Mucosa of gallbladder (tissue), 1 donor: Measurements from ENCODE around the gene ITFG1. TPM values are rescaled to one million over a fixed set of nuclear protein-coding genes. Genes with fewer than 3 reads are reported as not detected.
"Not testable (repeated sequence)": the region's sequence is repeated elsewhere in the genome, so short reads cannot be mapped to it uniquely, and the experiment has no call there.

Source experiments
- DNase-seq: peaks from one replicate; pipeline ENCODE4 v3.0.0-alpha.2; 2020; ENCODE audit warnings: low spot score
- total RNA-seq: library from RNA; stranded (reverse); gene quantifications from one replicate; pipeline ENCODE4 v1.2.1, GENCODE V29; 2021
- donor health status: DM: no; HTN: no; CAD: no.

ITFG1 gene
- total RNA-seq, 1 donor from 2014 or later = 68.7 TPM

DNA sequence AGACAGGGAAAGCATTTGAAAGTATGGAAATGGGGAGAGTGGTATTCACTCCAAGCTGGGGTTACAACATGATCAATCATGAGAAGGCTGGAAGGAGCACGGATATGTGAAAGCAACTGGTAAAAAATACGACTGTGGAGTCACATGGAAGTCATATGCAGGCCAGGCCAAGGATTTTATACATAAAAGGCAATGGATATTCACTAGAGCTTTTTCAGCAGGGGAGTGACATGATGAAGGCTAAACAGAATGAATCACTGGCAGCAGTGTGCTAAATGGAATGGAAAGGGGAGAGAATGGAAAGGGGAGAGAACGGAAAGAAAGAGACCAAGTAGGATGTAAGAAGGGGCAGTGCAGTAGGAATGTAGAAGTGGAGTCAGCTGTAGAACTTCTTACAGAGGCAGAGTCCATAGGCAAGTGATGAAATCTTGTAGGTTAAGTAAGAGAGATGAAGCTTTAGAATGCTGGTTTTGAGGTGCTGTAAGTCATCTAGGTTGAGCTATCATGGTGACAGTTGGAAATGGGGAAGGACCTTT lies 304.1 kb downstream of the ITFG1 start:
- no peak for DNase-seq

DNA sequence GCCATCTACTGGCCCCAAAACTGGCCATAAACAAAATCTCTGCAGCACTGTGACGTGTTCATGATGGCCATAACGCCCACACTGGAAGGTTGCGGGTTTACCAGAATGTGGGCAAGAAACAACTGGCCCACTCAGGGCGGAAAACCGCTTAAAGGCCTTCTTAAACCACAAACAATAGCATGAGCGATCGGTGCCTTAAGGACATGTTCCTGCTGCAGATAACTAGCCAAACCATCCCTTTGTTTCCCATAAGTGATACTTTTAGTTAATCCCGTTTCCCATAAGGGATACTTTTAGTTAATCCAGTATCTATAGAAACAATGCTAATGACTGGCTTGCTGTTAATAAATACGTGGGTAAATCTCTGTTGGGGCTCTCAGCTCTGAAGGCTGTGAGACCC lies 308.4 kb downstream of the ITFG1 start:
- not testable (repeated sequence) for DNase-seq

DNA sequence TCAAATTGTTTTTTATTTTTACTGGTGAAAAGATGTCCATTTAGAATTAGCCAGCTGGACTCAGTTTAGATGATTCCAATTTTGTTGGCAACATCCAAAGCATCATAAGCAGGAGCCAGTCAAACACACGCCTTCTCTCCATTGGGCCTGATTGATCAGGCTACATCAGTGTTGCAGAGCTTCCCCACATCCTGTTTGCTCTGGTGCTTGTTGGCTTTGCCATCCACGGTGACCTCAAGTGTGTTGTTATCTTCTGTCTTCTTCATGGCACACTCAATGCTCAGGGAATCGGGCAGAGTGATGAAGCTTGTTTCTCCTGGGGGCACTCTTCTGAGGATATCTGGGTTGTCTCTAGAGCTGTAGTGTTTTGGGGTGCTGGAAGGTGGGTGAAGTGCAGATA lies 310.8 kb downstream of the ITFG1 start:
- no peak for DNase-seq

DNA sequence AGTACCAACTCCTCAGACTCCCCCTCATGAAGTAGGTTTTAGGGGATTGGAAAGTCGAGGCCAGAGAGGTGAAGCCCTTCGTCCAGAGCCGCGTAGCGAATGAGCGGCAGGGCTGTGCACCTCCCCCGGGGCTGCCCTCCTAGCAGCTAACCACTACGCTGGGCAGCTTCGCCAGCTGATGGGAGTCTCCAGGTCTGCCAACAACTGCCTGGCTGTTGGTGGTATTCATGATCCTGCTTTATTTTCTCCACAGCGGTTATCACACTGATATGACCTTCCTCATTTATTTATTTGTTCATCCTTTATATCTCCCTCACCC lies 316.3 kb downstream of the ITFG1 start:
- DNase-seq = no peak

DNA sequence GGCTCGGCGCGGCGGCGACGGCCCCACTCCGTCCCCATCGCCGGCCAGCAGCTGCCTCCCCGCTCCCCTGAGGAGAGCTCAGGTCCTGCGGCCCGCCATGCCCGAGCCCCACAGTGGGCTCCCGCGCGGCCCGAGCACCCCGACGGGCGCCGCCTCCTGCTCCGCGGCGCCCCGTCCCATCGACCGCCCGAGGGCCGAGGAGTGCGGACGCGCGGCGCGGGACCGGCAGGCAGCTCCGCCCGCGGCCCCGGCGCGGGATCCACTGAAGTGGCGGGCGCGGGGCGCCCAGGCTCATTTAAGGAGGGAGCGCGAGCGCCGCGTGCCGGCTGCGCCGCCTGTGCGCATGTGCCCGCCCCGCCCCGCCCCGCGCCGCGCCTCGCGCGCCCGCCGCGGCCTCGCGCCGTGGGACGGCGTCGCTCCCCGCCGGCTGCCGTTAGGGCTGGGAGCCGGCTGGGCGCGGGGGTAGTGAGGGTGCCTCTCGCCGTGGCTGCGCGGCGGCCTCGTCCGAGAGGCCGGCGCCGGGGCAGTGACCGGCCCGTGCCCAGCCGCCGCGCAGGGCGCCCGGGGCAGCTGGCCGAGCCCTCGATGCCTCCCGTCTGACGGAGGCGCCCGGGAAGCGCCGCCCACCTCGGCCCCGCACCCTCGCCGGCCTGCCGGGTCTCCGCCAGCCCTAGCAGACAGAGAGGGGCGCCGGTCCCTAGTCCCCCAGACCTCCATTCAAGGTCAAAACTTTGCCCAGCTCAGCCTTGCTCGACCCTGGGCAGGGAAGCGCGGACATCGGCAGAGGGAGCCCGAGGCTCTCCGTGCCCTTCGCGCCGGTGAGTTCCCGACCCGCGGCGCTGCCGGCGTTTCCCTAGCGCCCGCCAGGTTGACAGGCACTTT lies 316.9 kb downstream of the ITFG1 start, which contains the start of gene NETO2:
Gene NETO2 (minus strand): TSS at position 269 of the 882 bp plus-strand sequence. CDS start 333 bp downstream, outside the sequence.
- DNase-seq = peak; percentile 55

DNA sequence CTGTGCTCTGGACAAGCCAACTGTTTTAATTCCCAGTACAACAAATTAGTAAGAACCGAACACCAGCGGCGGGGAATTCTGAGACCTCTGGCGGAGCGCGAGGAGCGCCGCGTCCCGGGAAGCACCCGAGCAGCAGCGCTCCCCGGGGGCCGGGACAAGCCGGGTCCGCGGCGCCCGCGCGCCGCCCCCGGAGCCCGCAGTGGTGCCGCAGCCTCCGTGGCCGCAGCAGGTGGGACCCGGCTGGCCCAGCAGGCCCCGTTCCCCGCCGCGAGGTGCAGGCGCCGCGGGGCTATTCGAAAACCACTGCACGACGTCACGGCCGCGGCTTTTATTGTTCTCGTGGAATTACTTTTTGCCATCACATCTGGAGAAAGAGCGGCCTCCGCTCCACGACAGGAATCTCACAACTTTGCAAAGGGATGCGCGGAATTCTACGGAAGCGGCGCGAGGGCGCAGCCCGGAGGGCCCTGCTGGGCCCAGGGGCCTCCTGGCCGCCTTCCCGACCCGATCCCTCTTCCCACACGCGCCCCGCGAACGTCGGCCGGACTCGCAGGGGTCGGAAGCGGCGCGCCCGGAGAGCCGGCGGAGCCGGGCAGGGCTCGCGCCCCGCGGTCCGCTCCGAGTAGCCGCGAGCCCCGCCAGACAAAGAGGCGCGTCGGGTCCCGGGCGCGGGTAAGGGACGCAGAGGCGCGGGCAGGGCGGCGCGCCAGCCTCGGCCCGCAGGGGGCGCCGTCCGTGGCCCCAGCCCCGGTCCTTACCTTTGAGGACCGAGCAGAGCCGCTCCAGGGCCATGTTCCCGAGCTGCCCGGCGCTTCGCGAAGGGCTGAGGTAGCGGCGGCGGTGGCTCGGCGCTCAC lies 317.8 kb downstream of the ITFG1 start:
- DNase-seq = peak; percentile 52

DNA sequence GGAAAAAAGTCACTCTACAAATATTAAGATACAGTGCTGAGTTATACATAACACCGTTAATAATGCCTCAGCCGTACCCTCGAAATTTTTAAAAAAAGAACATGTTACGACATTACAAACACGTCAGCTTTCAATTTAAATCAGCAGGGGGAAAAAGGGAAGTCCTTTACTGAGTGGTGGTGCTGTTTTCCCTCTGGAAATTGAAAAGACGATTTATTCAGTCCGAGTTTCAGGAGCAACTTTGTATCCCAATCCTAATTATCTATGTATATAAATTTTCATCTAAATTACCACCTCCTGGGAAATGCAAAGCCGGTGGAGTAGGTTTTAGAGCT lies 318.4 kb downstream of the ITFG1 start:
- no peak for DNase-seq

DNA sequence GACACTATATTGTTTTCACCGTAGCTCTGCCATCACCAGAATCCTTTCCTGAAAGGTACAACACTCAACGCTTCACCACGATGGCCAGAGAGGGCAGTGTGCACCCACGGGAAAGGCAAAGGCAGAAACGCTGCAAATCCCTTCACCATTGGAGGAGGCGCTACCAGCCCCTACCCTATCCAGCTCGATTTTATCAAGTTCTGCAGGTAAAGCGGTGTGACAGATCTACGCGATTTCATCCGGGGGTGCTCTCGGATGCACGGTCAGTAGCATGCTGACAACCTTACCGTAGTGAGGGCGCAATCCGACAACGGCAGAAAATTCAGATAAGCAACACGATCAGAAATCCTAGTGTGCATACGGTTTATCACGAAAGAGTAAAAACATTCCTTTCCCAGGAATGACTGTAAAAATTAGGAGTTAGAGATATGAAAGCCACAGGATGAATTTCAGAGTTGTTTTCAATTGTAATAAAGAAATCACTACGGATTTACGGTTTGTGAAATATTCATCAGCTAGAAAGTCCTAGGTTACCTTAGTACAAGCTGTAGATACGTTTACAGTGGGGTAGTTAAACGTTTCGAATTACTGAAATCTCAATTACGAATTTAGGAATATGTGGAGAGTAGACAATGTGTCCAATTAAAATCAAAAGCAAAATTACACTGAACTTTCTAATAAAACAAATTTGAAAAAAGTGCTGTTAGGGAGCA lies 318.9 kb downstream of the ITFG1 start:
- peak; percentile 87 for DNase-seq

DNA sequence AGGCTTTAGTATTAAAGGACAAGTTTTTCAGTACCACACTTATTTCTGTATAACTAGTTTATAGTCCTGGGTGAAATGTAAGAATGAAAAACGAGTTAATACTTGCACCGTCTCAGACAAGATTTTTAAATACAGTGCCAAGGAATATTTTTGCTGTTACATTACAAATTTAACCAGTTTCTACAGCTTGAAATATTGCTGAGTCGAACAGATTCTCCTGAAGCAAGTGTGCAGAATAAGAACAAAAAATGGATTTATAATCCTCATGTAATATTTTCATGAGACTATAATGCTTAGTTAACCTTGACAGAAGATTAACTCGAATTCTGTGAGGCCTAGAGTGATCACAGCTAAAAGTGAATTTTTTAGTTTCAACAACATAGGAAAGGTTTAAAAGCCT lies 320.2 kb downstream of the ITFG1 start:
- DNase-seq = no peak

DNA sequence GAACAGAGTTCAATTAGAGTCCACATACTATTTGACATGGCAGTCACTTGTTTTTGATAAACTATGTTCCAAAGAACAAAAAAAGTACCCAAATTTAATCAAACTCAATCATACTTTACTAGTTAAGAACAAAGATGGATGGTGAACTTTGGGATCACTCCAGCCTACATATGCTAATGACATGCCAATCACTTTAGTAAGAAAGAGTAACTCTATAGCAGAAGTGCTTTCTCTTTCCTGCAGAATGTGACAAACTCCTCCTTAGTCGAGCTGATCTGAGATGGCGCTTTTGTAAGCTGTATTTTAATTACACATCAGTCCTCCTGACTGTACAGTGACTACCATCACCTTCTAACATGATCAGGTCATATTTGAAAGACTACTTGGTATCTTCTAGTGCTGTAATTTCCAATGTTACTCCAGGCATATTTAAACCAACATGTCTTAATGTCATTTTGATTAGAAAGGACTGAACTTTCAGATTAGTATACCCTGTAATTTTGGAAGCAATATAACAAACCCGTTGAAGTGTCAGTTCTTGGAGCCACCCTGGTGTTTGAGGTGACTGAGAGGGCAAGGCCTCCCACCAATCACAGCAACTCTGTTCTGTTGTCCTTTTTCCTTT lies 321.2 kb downstream of the ITFG1 start:
- no peak for DNase-seq

DNA sequence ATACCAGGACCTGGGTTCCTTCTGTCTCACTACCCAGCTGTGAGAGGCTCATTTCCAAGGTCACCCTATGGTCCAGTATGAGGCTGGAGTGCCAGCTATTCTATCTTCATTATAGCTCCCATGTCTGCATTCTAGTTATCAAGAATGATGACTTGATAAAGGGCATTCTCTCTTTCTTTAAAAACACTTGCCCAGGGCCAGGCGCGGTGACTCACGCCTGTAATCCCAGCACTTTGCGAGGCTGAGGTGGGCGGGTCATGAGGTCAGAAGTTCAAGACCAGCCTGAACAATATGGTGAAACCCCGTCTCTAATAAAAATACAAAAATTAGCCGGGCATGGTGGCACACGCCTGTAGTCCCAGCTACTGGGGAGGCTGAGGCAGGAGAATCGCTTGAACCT lies 322.9 kb downstream of the ITFG1 start:
- DNase-seq = not testable (repeated sequence)

DNA sequence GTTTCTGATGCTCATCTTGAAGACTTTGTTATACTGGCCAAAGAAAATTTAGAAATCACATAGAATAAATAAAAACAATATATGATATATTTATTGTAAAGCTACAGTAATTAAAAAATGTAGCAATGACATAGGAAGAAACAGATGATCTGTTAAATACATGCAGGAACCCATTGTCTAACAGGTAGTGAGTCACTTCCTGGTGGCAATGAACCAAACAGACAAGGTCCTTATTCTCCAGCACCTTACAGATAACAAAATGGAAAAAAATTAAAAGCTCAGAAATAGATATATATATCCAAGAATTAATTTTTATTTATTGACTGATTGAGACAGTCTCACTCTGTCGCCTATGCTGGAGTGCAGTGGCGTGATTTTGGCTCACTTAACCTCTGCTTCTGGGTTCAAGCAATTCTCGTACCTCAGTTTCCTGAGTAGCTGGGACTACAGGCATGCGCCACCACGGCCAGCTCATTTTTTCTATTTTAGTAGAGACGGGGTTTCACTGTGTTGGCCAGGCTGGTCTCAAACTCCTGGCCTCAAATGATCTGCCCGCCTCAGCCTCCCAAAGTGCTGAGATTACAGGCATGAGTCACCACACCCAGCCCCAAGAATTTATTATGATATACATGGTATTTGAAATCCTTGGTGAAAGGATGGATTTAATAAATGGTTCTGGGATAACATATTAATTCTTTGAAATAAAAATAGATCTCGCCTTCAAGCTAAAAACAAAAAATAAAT lies 324.6 kb downstream of the ITFG1 start:
- DNase-seq = peak; percentile 47

DNA sequence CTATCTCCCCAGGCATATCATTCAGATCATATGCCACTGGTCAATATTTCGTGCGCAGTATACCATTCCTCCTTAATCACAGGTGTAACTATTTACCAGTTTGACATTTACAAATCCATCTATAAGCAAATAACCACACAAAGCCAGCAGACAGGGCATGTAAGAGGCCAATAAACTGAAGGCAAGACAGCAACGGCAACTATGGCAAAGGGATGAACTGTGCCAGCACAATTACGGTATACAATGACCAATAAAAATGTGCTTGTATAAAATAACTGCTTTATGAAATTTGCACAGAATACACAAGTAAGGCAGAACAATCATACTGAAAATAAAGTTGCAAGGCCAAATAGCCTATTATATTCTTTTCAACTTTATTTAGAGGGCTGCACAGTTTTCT lies 326.3 kb downstream of the ITFG1 start:
- no peak for DNase-seq

DNA sequence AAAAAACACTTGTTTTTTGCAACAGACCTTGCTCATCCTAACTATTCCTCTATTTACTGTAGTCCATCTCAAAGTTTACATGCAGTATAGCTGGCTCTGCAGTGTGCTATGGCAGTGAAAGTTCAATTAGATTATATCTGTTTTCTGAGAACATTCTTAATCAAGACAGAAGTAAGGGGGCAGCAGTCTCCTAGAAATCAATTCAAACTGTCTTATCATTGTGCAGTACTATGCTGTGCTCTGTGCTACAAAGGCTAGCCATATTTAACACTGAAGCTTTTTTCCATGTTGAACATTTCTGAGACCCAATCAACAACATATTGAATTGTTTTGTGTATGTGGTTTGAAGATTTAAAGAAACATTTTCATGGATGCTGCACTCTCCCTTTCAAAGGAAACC lies 328.6 kb downstream of the ITFG1 start:
- no peak for DNase-seq

DNA sequence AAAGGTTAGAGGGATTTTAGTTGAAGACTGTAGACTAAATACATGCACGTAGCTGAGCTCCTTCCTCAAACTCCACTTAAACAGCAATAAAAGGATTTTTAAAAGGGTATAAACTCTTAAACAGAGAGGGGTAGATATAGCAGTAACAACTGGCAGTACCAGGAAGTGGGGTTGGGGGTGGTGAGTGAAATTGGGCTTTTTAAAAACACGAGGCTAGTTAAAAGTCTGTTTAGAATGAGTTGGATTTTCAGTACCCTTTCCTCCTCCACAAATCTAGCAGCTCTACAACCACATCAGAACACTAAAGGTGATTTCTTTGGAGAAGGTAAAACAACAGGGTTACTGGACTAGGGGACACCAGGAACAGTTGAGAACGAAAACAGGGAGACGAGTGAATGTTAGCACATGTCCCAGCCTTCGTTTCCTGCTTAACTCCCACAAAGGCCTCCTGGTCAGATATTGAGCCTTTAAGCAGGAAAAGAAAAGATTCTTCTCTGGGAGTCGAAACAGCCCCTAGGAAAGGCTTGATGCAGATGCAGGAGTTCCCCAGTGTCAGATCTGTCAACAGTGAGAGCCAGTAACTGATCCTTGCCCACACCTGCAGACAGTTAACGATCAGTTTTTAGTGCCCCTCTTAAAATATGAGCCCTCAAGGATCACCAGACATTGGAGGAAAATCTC lies 331.0 kb downstream of the ITFG1 start:
- DNase-seq = no peak

DNA sequence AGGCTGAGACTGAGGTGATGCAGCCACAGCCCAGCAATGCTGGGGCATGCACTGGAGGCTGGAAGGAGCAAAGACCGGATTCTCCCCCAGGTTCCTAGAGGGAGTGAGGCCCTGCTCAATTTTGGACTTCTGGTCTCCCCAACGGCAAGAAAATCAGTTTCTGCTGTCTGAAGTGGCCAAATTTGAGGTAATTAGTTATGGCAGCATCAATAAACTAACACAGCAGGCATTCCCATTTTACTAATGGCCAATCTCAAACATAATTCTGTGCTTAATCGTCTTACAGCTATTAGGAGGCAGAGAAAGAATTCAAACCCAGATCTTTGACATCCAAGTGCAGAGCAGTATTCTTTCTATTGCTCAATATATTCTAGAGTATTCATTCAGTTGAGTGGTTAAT lies 333.3 kb downstream of the ITFG1 start:
- no peak for DNase-seq

DNA sequence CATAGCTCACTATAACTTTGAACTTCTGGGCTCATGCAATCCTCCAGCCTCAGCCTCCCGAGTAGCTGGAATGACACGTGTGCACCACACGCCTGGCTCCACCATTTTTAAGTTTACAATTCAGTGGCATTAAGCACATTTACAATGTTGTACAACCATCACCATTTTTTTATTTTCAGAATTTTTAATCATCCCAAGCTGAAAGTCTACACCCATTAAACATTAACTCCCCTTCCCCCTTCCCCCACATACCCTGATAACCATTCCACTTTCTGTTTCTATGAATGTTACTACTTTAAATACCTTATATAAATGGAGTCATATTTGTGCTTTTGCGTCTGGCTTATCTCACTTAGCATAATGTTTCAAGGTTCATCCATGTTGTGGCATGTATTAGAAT lies 335.1 kb downstream of the ITFG1 start:
- no peak for DNase-seq

DNA sequence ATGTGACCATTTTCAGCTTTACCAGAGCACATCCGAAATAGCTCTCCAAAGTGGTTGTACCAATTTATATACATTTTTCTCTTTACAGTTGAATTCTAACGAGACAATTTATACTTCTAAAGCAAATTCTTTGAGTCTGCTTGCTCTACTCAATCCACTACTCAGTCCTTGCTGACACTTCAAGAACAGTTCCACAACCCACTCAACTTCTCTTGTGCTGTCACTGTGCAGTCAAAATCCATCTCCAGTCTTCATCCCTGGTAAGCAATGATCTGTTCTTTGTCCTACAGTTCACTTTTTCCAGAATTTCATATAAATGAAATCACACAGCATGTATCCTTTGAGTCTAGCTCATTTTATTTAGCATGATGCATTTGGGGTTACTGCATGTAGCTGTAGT lies 347.7 kb downstream of the ITFG1 start:
- DNase-seq = no peak

DNA sequence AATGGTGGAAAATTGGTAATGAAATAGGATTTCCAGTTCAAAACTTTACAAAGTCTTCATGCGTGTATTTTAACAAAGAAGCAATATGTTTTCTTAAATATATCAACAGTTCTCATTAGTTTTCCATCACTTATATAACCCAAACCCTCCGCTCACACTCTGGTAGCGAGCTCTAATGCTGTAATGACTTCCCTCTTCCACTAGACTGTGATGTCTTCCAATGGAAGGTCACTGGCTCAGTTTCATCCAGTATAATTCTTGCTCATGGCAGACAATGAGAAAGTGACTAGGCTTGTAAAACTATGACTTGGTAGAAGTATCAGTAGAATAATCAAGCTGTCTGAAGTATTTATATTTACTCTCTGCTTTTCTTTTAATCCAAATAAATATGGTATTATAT lies 349.9 kb downstream of the ITFG1 start:
- no peak for DNase-seq

DNA sequence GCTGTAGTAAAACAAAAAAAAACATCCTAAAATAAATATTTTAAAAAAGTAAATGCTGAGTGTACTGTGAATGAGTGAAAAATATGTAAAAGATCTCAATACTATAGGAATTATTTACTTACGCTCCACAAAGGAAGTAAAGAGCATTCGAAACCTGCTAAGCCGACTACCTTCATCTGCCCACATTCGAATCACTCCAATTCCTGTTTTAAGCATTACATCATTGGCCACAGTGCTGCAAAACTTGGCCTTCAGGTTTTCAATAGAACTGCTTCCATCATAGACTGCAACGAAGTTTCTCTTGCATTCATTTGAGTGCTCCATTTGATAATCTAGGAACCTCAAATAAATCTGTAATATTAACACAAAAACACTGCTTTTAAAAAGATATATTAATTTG lies 351.5 kb downstream of the ITFG1 start:
- DNase-seq = no peak
